GM18517 (cell line): Measurements from ENCODE around the gene CDH5.
A peak's percentile ranks its signal among the peaks of the same experiment; 100 is the strongest.

ENCODE experiments used
- ATAC-seq: cut with Tn5 transposase; IDR thresholded peaks from one replicate; pipeline ENCODE4 v1.9.1; 2021; ENCODE audit warnings: mild to moderate bottlenecking, moderate library complexity; ENCODE audit not compliant: unreplicated experiment

Gene CDH5

DNA sequence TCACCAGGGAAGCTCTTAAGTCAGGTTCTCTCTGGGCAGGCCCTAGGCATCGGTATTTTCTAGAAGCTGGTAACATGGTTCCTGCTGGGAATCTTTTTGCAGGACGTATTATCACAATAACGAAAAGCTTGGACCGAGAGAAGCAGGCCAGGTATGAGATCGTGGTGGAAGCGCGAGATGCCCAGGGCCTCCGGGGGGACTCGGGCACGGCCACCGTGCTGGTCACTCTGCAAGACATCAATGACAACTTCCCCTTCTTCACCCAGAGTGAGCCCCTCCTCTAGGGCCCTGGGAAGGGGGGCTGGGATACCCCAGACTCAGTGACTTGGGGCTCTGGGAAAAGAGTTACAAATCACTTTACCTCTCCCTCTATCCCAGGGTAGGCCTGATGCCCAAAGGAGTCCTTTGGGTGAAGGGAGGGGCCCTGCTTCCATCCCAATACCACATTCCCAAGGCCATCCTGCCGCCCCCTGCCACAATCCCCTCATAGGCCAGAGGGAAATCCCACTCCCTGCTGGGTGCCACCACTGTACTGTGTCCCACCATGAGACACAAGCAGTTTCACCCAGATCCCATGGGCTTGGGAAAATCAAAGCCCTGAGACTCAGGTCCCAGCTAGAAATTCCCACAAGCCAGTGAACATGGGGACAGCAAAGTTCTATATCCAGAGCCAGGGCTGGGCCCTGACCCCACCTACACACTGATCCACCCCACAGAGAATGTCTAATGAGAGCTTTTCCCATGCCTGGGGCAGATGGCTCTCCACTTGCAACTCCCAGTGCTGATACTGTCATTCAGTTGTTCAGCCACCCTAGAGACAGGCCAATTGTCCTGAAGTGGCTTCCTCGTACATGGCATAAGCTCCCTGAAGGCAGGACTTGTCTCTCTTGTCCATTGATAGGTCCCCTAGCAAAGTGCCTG is 23.0 kb downstream of the CDH5 start:
- ATAC-seq: no peak

DNA sequence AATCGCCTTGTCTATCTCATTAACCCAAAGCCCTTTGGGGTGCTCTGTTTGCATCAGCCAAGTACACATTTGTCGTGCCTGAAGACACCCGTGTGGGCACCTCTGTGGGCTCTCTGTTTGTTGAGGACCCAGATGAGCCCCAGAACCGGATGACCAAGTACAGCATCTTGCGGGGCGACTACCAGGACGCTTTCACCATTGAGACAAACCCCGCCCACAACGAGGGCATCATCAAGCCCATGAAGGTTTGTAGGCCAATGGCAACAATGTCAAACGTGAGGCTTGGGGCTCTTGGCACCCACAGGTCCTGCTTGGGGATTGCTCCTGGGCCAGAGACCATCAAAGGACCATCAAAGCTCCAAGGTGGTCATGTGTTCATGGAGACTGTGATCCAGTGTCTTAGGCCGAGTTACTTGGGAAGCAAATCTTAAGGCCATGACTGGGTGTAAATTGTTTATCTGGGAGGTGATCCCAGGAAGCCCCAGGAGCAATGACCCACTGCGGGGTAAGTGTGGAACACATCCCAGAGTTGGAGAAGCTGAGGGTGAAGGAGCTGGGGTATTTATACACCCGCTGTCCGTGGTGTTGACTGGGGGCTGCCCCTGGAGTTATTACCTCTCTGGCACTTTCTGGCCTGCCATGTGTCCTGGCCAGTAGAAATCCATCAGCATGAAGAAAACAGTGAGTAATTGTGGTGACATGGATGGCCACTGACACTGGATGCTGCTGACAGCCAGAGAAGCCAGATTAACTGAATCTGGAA is 24.0 kb downstream of the CDH5 start:
- no peak for ATAC-seq

DNA sequence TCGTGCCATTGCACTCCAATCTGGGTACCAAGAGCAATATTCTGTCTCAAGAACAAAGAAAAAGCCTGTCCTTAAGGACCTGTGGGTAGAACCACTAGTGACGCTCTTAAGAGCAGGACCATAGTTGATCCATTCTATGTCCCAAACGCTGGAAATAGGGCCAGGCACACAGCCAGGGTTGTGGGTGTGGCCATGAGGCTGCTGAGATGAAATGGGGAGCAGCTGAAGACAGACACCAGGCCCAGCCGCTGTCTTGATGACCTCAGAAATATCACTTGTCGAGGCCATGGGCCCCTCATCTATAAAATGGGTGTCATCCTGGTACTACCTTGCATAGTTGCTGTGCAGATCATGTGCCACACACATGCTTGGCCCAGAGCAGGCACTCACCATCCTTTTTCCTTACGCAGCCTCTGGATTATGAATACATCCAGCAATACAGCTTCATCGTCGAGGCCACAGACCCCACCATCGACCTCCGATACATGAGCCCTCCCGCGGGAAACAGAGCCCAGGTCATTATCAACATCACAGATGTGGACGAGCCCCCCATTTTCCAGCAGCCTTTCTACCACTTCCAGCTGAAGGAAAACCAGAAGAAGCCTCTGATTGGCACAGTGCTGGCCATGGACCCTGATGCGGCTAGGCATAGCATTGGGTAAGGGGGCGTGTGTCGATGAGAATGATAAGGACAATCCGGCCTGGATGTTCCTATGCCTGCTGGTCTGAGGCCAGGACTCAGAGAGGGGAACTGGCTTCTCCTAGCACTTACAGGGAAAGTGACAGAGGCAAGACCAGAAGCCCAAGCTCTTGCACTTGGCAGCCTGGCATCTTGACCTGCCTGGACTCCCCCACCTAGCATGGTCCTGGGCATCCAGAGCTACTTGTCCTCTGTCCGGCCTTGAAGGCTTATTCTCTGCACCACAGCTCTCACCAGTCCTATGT is 25.5 kb downstream of the CDH5 start:
- ATAC-seq: no peak

DNA sequence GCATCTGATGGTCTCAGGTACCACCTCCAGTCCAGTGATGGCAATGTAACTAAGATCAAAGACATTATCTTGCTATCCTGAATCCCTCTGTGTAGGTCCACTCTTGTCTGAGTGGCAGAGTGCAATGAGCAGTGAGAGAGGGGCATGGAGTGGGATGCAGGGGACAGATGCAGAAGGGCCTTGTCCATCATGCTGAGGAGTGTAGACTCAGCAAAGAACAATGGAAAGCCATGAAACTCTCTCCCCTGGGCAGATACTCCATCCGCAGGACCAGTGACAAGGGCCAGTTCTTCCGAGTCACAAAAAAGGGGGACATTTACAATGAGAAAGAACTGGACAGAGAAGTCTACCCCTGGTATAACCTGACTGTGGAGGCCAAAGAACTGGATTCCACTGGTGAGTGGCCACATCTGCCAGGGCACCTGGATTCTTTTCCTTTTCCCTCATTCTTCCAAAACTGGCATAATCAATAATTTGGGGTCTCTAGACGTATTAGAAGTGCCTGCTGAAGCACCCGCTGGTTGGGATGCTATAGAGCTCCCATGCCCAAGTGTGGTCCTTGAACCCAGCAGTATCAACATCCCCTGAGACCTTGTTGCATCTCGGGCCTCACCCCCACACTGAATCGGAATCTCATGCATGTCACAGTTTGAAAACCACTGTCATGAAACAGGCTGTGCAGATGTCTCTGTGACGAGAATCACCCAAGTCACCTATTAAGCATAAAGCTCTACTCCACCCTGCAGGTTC is 29.5 kb downstream of the CDH5 start:
- no peak for ATAC-seq

DNA sequence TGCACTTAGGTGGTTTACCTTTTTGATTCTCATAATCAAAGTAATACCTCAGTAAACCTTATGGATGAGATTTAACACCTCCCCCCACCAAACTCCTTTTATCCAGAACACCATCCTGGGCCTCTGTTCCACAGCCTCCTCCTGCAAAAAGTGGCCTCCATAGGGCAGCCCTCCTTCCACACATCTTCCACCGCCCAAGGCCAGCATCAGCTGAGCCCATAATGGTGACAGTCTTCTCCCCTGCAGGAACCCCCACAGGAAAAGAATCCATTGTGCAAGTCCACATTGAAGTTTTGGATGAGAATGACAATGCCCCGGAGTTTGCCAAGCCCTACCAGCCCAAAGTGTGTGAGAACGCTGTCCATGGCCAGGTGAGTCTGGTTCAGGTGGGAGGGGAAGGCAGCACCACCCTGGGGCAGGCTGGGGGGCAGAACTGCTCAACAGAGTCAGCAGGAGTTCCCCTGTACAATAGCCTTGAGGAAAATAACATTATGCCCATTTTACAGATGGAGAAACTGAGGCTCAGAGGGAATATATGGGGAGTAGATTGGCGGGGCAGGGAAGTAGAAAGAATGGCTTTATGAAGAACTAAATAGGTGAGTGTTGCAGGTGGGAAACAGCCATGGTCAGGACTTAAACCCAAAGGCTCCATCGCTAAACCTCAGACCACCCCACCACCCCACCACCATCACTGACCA is 31.4 kb downstream of the CDH5 start:
- no peak for ATAC-seq

DNA sequence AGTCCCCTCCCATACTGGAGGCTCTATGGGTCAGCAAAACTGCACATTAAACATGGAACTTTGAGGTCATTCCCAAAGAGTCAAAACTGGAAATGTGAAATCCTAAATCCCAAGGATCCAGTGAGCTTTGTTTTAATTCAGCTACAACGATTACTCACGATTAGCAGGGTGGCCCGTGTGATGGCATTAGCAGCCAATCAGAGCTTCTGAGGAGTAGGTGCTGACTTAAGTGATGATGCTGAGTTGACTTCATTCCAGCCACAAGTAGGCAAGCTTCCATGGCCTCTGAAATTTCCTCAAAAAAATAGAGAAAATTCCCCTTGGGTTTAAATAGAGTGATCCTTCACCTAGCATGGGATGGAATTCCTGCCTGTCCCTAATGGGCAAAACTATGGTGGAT is 32.5 kb downstream of the CDH5 start:
- no peak for ATAC-seq

DNA sequence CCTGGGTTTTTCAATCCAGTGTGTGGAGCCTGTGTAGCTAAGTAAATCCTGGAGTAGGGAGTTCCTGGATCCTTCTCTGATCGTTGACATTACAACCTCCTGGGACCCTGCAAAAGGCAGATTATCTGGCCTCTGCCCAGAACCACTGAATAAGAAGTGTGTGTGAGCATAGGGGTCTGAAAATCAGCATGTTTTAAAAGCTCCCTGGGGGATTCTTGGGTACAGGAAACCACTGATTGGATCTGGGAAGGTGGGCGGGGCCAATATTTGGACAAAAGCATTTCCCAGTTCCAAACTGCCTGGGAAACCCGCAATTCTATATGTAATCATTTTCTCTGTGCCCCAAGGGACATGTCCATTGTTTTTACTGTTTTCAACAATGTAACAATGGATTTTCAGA is 33.4 kb downstream of the CDH5 start:
- no peak for ATAC-seq

DNA sequence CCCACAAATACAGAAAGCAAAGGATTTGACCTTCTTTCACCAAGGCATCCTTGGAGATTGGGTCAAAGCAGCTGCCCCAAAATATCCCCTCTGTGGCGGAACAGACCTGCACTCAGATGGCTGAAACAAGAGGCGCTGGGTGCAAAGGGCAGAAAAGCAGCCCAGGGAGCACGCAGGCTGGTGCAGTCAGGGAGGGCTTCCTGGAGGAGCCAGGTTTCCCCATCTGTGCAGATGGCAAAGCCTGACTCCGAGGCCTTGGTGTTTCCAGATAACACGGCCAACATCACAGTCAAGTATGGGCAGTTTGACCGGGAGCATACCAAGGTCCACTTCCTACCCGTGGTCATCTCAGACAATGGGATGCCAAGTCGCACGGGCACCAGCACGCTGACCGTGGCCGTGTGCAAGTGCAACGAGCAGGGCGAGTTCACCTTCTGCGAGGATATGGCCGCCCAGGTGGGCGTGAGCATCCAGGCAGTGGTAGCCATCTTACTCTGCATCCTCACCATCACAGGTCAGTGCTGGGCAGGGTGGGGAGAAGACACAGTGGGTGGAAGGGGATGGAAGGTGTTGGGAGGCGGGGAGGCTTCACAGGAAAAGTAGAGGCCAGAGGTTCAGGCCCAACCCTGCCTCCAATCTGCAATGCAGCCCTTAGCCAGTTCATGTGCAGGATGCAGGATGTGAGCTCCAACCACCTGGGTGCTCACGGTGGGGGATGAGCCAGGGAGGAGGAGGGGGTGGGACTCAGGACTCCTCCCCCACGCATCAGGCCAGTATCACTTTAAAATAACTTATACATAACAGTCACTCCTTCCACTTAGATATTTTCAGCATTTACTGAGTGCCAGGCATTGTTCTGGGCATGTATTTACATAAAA is 34.3 kb downstream of the CDH5 start:
- no peak for ATAC-seq

DNA sequence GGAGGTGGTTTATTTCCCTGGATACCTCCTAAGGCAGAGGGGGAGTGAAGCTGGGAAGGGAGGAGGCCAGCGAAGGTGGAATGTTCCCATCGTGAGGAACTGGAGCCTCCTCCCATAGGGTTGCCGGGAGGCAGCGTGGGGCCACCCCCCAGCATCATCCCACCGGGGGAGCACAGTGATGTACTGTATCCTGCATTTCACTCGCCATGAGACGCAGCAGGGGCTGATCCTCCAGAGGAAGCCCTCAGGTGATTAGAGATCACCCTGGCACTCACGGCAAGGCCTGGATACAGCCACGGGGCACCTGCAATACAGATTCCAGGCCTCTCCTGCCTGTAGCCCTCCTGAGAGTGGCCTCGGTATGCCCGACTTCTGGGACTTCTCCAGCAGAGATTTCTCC is 35.1 kb downstream of the CDH5 start:
- no peak for ATAC-seq

DNA sequence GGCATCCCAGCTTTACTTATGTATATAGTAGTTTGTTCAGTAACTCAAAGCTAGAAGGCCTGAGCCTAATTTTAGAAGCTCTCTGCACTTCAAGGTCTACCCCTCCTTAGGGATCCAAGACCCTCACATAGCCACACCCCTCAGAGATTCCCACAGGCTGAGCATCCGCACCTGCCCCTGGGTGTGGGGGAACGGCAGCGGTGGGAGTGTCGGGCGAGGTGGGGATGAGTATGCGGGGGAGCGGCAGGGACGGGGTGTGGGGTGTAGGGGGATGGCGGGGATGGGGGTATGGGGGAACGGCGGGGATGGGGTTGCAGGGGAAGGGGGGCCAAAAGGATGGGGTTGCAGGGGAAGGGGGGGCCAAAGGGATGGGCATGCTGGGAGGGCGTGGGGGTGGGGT is 35.7 kb downstream of the CDH5 start:
- no peak for ATAC-seq

DNA sequence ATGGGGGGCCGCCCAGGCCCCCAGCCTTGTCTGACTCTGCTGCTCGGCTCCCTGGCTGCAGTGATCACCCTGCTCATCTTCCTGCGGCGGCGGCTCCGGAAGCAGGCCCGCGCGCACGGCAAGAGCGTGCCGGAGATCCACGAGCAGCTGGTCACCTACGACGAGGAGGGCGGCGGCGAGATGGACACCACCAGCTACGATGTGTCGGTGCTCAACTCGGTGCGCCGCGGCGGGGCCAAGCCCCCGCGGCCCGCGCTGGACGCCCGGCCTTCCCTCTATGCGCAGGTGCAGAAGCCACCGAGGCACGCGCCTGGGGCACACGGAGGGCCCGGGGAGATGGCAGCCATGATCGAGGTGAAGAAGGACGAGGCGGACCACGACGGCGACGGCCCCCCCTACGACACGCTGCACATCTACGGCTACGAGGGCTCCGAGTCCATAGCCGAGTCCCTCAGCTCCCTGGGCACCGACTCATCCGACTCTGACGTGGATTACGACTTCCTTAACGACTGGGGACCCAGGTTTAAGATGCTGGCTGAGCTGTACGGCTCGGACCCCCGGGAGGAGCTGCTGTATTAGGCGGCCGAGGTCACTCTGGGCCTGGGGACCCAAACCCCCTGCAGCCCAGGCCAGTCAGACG is 36.2 kb downstream of the CDH5 start:
- no peak for ATAC-seq

DNA sequence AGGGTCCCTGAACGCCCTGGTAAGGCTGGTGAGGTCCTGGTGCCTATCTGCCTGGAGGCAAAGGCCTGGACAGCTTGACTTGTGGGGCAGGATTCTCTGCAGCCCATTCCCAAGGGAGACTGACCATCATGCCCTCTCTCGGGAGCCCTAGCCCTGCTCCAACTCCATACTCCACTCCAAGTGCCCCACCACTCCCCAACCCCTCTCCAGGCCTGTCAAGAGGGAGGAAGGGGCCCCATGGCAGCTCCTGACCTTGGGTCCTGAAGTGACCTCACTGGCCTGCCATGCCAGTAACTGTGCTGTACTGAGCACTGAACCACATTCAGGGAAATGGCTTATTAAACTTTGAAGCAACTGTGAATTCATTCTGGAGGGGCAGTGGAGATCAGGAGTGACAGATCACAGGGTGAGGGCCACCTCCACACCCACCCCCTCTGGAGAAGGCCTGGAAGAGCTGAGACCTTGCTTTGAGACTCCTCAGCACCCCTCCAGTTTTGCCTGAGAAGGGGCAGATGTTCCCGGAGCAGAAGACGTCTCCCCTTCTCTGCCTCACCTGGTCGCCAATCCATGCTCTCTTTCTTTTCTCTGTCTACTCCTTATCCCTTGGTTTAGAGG is 37.1 kb downstream of the CDH5 start:
- no peak for ATAC-seq

DNA sequence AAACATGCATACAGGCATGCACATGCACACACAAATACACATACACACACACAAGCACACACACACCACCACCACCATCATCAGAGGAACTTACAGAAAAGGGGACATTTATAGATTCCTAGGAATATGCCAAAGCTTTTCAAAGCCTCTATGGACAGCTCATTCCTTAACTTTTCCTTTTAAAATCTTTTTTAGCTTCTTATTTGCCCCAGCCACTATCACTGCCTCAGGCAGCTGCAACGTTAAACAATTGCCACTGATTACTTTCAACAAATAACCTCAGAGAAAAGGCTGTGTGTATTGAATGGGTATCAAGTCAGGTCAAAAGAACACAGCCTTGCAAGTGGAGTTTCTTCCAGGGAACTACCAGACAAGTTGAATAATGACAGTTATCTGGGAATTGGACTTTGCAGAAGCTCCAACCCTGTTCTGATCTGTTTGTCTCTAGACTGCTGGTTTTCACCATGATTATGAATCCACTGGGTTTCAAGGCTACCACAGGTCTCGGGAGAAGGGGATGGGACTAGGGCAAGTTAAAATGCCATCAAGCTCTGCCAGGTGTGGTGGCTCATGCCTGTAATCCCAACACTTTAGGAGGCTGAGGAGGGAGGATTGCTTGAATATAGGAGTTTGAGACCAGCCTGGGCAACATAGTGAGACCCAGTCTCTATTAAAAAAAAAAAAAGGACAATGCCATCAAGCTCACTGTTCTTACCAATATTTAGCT is 38.7 kb downstream of the CDH5 start:
- ATAC-seq: no peak

DNA sequence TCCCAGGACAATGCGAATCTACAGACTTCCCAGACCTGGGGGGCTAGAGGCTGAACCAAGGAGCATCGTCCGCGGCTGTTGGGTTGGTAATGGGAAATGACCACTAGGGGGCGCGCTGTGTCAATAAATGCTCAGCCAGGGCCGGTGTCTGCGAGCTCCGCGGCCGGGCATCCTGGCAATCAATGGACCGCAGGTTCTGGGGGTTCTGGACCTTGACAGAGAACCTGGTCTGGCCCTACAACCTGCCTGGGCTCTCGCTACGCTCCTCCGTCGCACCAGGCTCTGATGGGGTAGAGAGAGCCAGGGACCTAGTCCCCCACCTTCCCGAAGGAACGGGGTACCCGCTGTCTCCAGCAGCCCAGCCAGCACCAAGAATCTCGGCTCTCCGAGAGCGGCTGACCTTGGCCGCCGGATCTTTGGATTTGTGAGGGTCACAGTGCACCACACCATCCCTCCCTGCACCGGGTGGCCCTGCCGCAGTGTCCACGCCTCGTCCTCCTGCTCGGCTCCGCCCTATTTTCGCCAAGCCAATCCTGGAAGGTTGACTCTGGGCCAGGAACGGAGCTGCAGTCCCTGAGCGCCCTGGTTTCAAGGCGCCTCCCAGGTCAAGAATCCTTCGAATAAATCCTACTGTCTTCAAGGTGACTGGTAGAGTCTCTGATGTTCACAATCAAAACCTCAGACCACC is 40.2 kb downstream of the CDH5 start:
- peak; percentile 73 for ATAC-seq

DNA sequence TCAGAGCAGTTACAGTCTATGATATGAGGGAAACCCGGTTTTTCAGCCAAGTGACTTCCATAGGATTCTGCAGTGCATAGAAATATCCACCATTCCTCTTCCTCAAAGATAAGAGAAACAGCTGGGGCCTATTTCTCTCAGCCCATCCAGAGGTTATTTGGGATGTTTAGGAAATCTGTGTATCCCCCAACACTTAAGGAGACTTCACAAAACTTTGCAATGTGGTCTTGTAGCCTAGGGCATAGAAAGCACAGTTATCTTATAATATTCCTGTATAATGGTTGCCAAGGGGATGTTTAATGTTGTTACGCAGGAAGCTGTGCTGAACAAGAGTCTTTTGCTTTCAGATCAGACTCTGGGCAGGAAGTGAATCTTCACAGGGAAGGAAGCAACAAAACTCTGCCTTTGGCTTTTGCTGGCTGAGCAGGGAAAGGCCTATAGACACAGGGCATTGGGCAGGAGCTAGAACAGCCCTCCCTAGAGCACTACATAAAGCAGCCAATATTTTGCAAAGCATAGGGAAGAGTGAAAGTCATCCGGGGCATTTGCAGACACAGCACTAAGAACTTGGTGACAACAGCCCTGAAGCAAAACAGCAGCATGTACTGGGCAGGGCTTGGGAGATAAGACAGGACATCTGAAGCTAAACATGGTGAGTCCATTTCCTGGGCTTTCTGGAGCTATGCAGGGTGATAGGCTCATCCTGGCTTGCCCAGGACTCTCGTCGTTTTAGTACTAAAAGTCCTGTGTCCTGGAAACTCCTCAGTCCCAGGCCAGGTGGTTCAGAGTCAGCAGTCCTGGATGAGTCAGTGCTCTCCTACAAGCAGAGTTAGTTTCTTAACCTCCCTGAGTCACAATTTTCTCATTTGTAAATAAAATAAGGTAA is 41.9 kb downstream of the CDH5 start:
- no peak for ATAC-seq

DNA sequence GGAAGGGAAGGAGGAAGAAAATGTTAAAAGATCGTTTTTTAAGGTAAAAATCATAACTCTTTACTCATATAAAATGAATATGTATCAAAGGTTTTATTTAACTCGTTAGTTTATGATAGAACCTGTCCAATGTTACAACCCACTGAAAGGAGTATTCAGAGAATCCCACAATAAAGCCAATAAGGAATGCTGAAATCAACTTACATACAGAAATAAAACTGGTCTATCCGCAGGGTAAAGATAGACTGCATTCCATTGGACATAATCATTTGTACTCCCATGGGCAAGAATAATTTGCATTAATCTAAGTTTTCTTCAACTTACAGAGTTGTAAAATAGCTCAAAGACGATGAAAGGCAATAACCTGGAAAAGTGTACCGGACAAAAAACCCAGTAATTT is 42.7 kb downstream of the CDH5 start:
- no peak for ATAC-seq
